Measurements from ENCODE around the gene CDH19. TPM values are rescaled to one million over a fixed set of nuclear protein-coding genes. Genes with fewer than 3 reads are reported as not detected.

The CDH19 gene
- polyA plus RNA-seq, 1 donor (not counting 4 experiments of a cell fraction or from before 2014, with no cell fraction given): not detected

- no peaks in the 10 kb centered on the region for H3K79me2 ChIP-seq (ENCODE audit: control insufficient read depth, insufficient read depth, low read length)
- dilution Hi-C loops (cut with MboI; ENCODE audit: extremely low pct_ligation_motif_present, low sequenced_read_pairs): no loop called here
- no peaks in the 10 kb centered on the region for H3K4me1 ChIP-seq (ENCODE audit: control insufficient read depth, extremely low read depth, insufficient read depth, low read length)
- no peak overlapping the region for H3K27ac ChIP-seq (ENCODE audit: control insufficient read depth, insufficient read depth, low read length)
- H3K9ac ChIP-seq (ENCODE audit: control insufficient read depth, extremely low read depth, insufficient read depth, low read length): no peak overlapping the region
- no peak for TF ChIP-seq EZH2 (IDR thresholded peaks at IDR 0.05; ENCODE audit: low read length)
- TF ChIP-seq CTCF (optimal IDR thresholded peaks at IDR 0.05 in 1 of 3, IDR thresholded peaks at IDR 0.05 in 1 of 3, conservative IDR thresholded peaks at IDR 0.05 in 1 of 3; ENCODE audit: extremely low read depth in 1 of 3, insufficient read depth in 2 of 3, low read length in 3 of 3): no peak
- DNase-seq (ENCODE audit: low read depth, low spot score): no peak
- no peak for FAIRE-seq
- H3K36me3 ChIP-seq (ENCODE audit: control insufficient read depth in 2 of 2, extremely low read depth in 1 of 2, insufficient read depth in 2 of 2, low read length in 2 of 2): no peaks in the 10 kb centered on the region
- no peak overlapping the region for H2AFZ ChIP-seq (ENCODE audit: control insufficient read depth, low read length)
- H3K27me3 ChIP-seq (ENCODE audit: control insufficient read depth, extremely low read depth, insufficient read depth, low read length): no peaks in the 10 kb centered on the region
- no peak overlapping the region for H3K4me2 ChIP-seq (ENCODE audit: control insufficient read depth, extremely low read depth, insufficient read depth, low read depth, low read length)
- H4K20me1 ChIP-seq (ENCODE audit: control insufficient read depth, extremely low read depth, insufficient read depth, low read length): no peaks in the 10 kb centered on the region
- no peak overlapping the region for H3K4me3 ChIP-seq (ENCODE audit: control insufficient read depth in 2 of 3, extremely low read depth in 1 of 3, insufficient read depth in 2 of 3, low read depth in 1 of 3, low read length in 3 of 3)
- no peaks in the 10 kb centered on the region for H3K9me1 ChIP-seq (ENCODE audit: control insufficient read depth, extremely low read depth, insufficient read depth, low read length)
- no peaks in the 10 kb centered on the region for H3K9me3 ChIP-seq (ENCODE audit: control insufficient read depth, low read depth, low read length)
Measured at GRCh38 chr18:66557091-66557490, 46.8 kb downstream of the CDH19 start.

- no peaks in the 10 kb centered on the region for H3K4me1 ChIP-seq (ENCODE audit: control insufficient read depth, extremely low read depth, insufficient read depth, low read length)
Measured at GRCh38 chr18:66555585-66555984, 48.3 kb downstream of the CDH19 start.

More at GRCh38 chr18:66555585-66555984, 48.3 kb downstream of the CDH19 start:
- H3K4me2 ChIP-seq (ENCODE audit: control insufficient read depth, extremely low read depth, insufficient read depth, low read depth, low read length): no peak overlapping the region
- dilution Hi-C loops (cut with MboI; ENCODE audit: extremely low pct_ligation_motif_present, low sequenced_read_pairs): no loop called here
- H2AFZ ChIP-seq (ENCODE audit: control insufficient read depth, low read length): no peak overlapping the region
- H3K9me3 ChIP-seq (ENCODE audit: control insufficient read depth, low read depth, low read length): no peaks in the 10 kb centered on the region
- TF ChIP-seq CTCF (optimal IDR thresholded peaks at IDR 0.05 in 1 of 3, IDR thresholded peaks at IDR 0.05 in 1 of 3, conservative IDR thresholded peaks at IDR 0.05 in 1 of 3; ENCODE audit: extremely low read depth in 1 of 3, insufficient read depth in 2 of 3, low read length in 3 of 3): no peak
- H4K20me1 ChIP-seq (ENCODE audit: control insufficient read depth, extremely low read depth, insufficient read depth, low read length): no peaks in the 10 kb centered on the region
- FAIRE-seq (no peak), DNase-seq (ENCODE audit: low read depth, low spot score) (no peak)
- no peaks in the 10 kb centered on the region for H3K36me3 ChIP-seq (ENCODE audit: control insufficient read depth in 2 of 2, extremely low read depth in 1 of 2, insufficient read depth in 2 of 2, low read length in 2 of 2)
- no peaks in the 10 kb centered on the region for H3K27me3 ChIP-seq (ENCODE audit: control insufficient read depth, extremely low read depth, insufficient read depth, low read length)
- H3K9me1 ChIP-seq (ENCODE audit: control insufficient read depth, extremely low read depth, insufficient read depth, low read length): no peaks in the 10 kb centered on the region
- H3K4me3 ChIP-seq (ENCODE audit: control insufficient read depth in 2 of 3, extremely low read depth in 1 of 3, insufficient read depth in 2 of 3, low read depth in 1 of 3, low read length in 3 of 3): no peak overlapping the region
- no peaks in the 10 kb centered on the region for H3K79me2 ChIP-seq (ENCODE audit: control insufficient read depth, insufficient read depth, low read length)
- no peak overlapping the region for H3K27ac ChIP-seq (ENCODE audit: control insufficient read depth, insufficient read depth, low read length)
- no peak overlapping the region for H3K9ac ChIP-seq (ENCODE audit: control insufficient read depth, extremely low read depth, insufficient read depth, low read length)

Measured in keratinocyte (primary cell).